Skin epidermis (tissue), 12 donors: ENCODE data around the gene TTC38.
A peak's percentile ranks its signal among the peaks of the same experiment; 100 is the strongest.

ENCODE experiments used
- H3K27ac ChIP-seq, 21 experiments: fragments of 200-600 bp; sonication (generic) in 11 of 21; one replicate each; pipeline ENCODE4 v1.5.0; 2020; ENCODE audit warnings: mild to moderate bottlenecking in 3 of 21, inconsistent platforms in 2 of 21, moderate library complexity in 2 of 21
- H3K4me3 ChIP-seq, 7 experiments: fragments of 200-600 bp; sonication (generic) in 2 of 7; one replicate each; pipeline ENCODE4 v1.5.0; 2020; ENCODE audit warnings: inconsistent platforms in 2 of 7, mild to moderate bottlenecking in 2 of 7, moderate library complexity in 1 of 7

TTC38 gene

GRCh38 chr22:46267431-46268279 lies at the start of gene TTC38:
TTC38 (plus strand) TSS chr22:46268008; CDS start chr22:46268040, 32 bp downstream.
- Histone ChIP-seq H3K4me3 (peak within 1 kb of the TSS; percentile 54 to 85 (median 62)), H3K27ac (peak within 1 kb of the TSS in 20 of 21 experiments; percentile 27 to 89 (median 74))

- Histone ChIP-seq H3K4me3 (no peak overlapping the region), H3K27ac (no peak overlapping the region)
Observed at GRCh38 chr22:46219636-46220035, 48.2 kb upstream of the TTC38 start.

GRCh38 chr22:46220921-46221320 lies 46.9 kb upstream of the TTC38 start:
- no peak overlapping the region for H3K4me3 ChIP-seq
- no peak overlapping the region for H3K27ac ChIP-seq

- H3K4me3 ChIP-seq = no peak overlapping the region
- H3K27ac ChIP-seq = no peak overlapping the region
Observed at GRCh38 chr22:46224044-46224897, 43.5 kb upstream of the TTC38 start.

- Histone ChIP-seq H3K4me3 (no peak overlapping the region), H3K27ac (no peak overlapping the region)
Observed at GRCh38 chr22:46224898-46225290, 42.9 kb upstream of the TTC38 start.

- H3K27ac ChIP-seq = no peak overlapping the region
- H3K4me3 ChIP-seq = no peak overlapping the region
Observed at GRCh38 chr22:46225631-46226030, 42.2 kb upstream of the TTC38 start.

- Histone ChIP-seq H3K4me3 (no peak overlapping the region), H3K27ac (no peak overlapping the region)
Observed at GRCh38 chr22:46226577-46226976, 41.2 kb upstream of the TTC38 start.

GRCh38 chr22:46229701-46230100 lies 38.1 kb upstream of the TTC38 start:
- Histone ChIP-seq H3K27ac (no peak overlapping the region), H3K4me3 (no peak overlapping the region)

- H3K4me3 ChIP-seq = no peak overlapping the region
Observed at GRCh38 chr22:46230262-46230901, 37.4 kb upstream of the TTC38 start.

GRCh38 chr22:46233231-46233630 lies 34.6 kb upstream of the TTC38 start:
- H3K4me3 ChIP-seq = no peak overlapping the region
- peak overlapping the region in 1 of 21 experiments; percentile 42 for H3K27ac ChIP-seq

More at GRCh38 chr22:46230262-46230901, 37.4 kb upstream of the TTC38 start:
- no peak overlapping the region for H3K27ac ChIP-seq

- Histone ChIP-seq H3K4me3 (no peak overlapping the region), H3K27ac (no peak overlapping the region)
Observed at GRCh38 chr22:46234969-46235368, 32.8 kb upstream of the TTC38 start.

- no peak overlapping the region for H3K4me3 ChIP-seq
- no peak overlapping the region for H3K27ac ChIP-seq
Observed at GRCh38 chr22:46237453-46238124, 30.2 kb upstream of the TTC38 start.

- H3K27ac ChIP-seq = no peak overlapping the region
Observed at GRCh38 chr22:46238541-46238940, 29.3 kb upstream of the TTC38 start.

GRCh38 chr22:46239261-46240048 lies 28.4 kb upstream of the TTC38 start:
- no peak overlapping the region for H3K27ac ChIP-seq
- H3K4me3 ChIP-seq = no peak overlapping the region

More at GRCh38 chr22:46238541-46238940, 29.3 kb upstream of the TTC38 start:
- no peak overlapping the region for H3K4me3 ChIP-seq

- no peak overlapping the region for H3K27ac ChIP-seq
Observed at GRCh38 chr22:46240073-46240472, 27.7 kb upstream of the TTC38 start.

GRCh38 chr22:46240506-46240905 lies 27.3 kb upstream of the TTC38 start:
- no peak overlapping the region for H3K27ac ChIP-seq
- H3K4me3 ChIP-seq = no peak overlapping the region

More at GRCh38 chr22:46240073-46240472, 27.7 kb upstream of the TTC38 start:
- H3K4me3 ChIP-seq = no peak overlapping the region

GRCh38 chr22:46240907-46241306 lies 26.9 kb upstream of the TTC38 start:
- H3K27ac ChIP-seq = no peak overlapping the region

GRCh38 chr22:46241396-46242007 lies 26.3 kb upstream of the TTC38 start:
- H3K4me3 ChIP-seq = no peak overlapping the region
- no peak overlapping the region for H3K27ac ChIP-seq

More at GRCh38 chr22:46240907-46241306, 26.9 kb upstream of the TTC38 start:
- no peak overlapping the region for H3K4me3 ChIP-seq
